ENCODE data around the gene NEXMIF. TPM values are rescaled to one million over a fixed set of nuclear protein-coding genes. Genes with fewer than 3 reads are reported as not detected.
"Not testable (repeated sequence)": the region's sequence is repeated elsewhere in the genome, so short reads cannot be mapped to it uniquely, and the experiment has no call there.

Gene NEXMIF
- polyA plus RNA-seq, 1 donor (not counting 4 experiments of a cell fraction or from before 2014, with no cell fraction given): under 0.01 TPM

DNA sequence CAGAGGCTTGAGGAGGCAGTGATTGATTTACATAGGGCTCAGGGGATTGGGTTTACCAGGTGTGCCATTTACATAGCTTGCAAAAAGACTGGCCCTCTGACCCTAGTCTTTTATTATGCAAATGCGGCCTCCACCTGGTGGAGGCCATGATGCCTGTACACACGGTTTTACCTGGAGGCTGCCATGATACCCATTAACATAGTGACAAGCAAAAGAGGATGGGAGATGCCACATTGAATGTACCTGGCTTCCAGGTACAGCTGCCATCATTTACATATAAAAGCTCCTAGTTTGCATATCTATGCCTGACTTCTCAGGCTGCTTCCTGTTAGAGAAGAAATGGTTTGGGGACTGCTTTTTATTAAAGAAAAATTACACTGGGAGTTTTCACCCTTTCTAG lies 72.0 kb downstream of the NEXMIF start:
- no peak overlapping the region for H3K9ac ChIP-seq (ENCODE audit: control insufficient read depth, extremely low read depth, insufficient read depth, low read length)
- no peaks in the 10 kb centered on the region for H4K20me1 ChIP-seq (ENCODE audit: control insufficient read depth, extremely low read depth, insufficient read depth, low read length)
- H3K27me3 ChIP-seq (ENCODE audit: control insufficient read depth, extremely low read depth, insufficient read depth, low read length): no peaks in the 10 kb centered on the region
- peaks cover 1% of the 10 kb centered on the region for H3K9me3 ChIP-seq (ENCODE audit: control insufficient read depth, low read depth, low read length)
- H3K79me2 ChIP-seq (ENCODE audit: control insufficient read depth, insufficient read depth, low read length): no peaks in the 10 kb centered on the region
- dilution Hi-C loops (cut with MboI; ENCODE audit: extremely low pct_ligation_motif_present, low sequenced_read_pairs): no loop called here
- no peak for DNase-seq (ENCODE audit: low read depth, low spot score)
- H3K4me3 ChIP-seq (ENCODE audit: control insufficient read depth in 2 of 3, extremely low read depth in 1 of 3, insufficient read depth in 2 of 3, low read depth in 1 of 3, low read length in 3 of 3): no peak overlapping the region
- H3K27ac ChIP-seq (ENCODE audit: control insufficient read depth, insufficient read depth, low read length): no peak overlapping the region
- TF ChIP-seq EZH2 (IDR thresholded peaks at IDR 0.05; ENCODE audit: low read length) (no peak), CTCF (optimal IDR thresholded peaks at IDR 0.05 in 1 of 3, IDR thresholded peaks at IDR 0.05 in 1 of 3, conservative IDR thresholded peaks at IDR 0.05 in 1 of 3; ENCODE audit: extremely low read depth in 1 of 3, insufficient read depth in 2 of 3, low read length in 3 of 3) (no peak)
- H2AFZ ChIP-seq (ENCODE audit: control insufficient read depth, low read length): no peak overlapping the region
- no peaks in the 10 kb centered on the region for H3K9me1 ChIP-seq (ENCODE audit: control insufficient read depth, extremely low read depth, insufficient read depth, low read length)
- no peak for FAIRE-seq
- H3K4me2 ChIP-seq (ENCODE audit: control insufficient read depth, extremely low read depth, insufficient read depth, low read depth, low read length): no peak overlapping the region
- H3K36me3 ChIP-seq (ENCODE audit: control insufficient read depth in 2 of 2, extremely low read depth in 1 of 2, insufficient read depth in 2 of 2, low read length in 2 of 2): no peaks in the 10 kb centered on the region
- no peaks in the 10 kb centered on the region for H3K4me1 ChIP-seq (ENCODE audit: control insufficient read depth, extremely low read depth, insufficient read depth, low read length)

GRCh38 chrX:74835566-74835965 lies 89.7 kb downstream of the NEXMIF start:
- H3K27me3 ChIP-seq (ENCODE audit: control insufficient read depth, extremely low read depth, insufficient read depth, low read length): no peaks in the 10 kb centered on the region

DNA sequence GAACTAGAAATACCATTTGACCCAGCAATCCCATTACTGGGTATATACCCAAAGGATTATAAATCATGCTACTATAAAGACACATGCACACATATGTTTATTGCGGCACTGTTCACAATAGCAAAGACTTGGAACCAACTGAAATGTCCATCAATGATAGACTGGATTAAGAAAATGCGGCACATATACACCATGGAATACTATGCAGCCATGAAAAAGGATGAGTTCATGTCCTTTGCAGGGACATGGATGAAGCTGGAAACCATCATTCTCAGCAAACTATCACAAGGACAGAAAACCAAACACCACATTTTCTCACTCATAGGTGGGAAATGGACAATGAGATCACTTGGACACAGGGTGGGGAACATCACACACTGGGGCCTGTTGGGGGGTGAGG lies 105.5 kb downstream of the NEXMIF start:
- H3K36me3 ChIP-seq (ENCODE audit: control insufficient read depth in 2 of 2, extremely low read depth in 1 of 2, insufficient read depth in 2 of 2, low read length in 2 of 2); H3K79me2 ChIP-seq (ENCODE audit: control insufficient read depth, insufficient read depth, low read length); H3K27me3 ChIP-seq (ENCODE audit: control insufficient read depth, extremely low read depth, insufficient read depth, low read length); H4K20me1 ChIP-seq (ENCODE audit: control insufficient read depth, extremely low read depth, insufficient read depth, low read length); H3K4me3 ChIP-seq (ENCODE audit: control insufficient read depth in 2 of 3, extremely low read depth in 1 of 3, insufficient read depth in 2 of 3, low read depth in 1 of 3, low read length in 3 of 3); H2AFZ ChIP-seq (ENCODE audit: control insufficient read depth, low read length); dilution Hi-C loops (cut with MboI; ENCODE audit: extremely low pct_ligation_motif_present, low sequenced_read_pairs); H3K27ac ChIP-seq (ENCODE audit: control insufficient read depth, insufficient read depth, low read length); H3K9me1 ChIP-seq (ENCODE audit: control insufficient read depth, extremely low read depth, insufficient read depth, low read length); FAIRE-seq; H3K4me2 ChIP-seq (ENCODE audit: control insufficient read depth, extremely low read depth, insufficient read depth, low read depth, low read length); DNase-seq (ENCODE audit: low read depth, low spot score); H3K9ac ChIP-seq (ENCODE audit: control insufficient read depth, extremely low read depth, insufficient read depth, low read length); H3K4me1 ChIP-seq (ENCODE audit: control insufficient read depth, extremely low read depth, insufficient read depth, low read length); H3K9me3 ChIP-seq (ENCODE audit: control insufficient read depth, low read depth, low read length): not testable (repeated sequence)

More at GRCh38 chrX:74835566-74835965, 89.7 kb downstream of the NEXMIF start:
- no peak overlapping the region for H3K9ac ChIP-seq (ENCODE audit: control insufficient read depth, extremely low read depth, insufficient read depth, low read length)
- H3K9me1 ChIP-seq (ENCODE audit: control insufficient read depth, extremely low read depth, insufficient read depth, low read length): no peaks in the 10 kb centered on the region
- H3K4me1 ChIP-seq (ENCODE audit: control insufficient read depth, extremely low read depth, insufficient read depth, low read length): no peaks in the 10 kb centered on the region
- H3K9me3 ChIP-seq (ENCODE audit: control insufficient read depth, low read depth, low read length): no peaks in the 10 kb centered on the region
- FAIRE-seq: no peak
- H3K27ac ChIP-seq (ENCODE audit: control insufficient read depth, insufficient read depth, low read length): no peak overlapping the region
- no peaks in the 10 kb centered on the region for H4K20me1 ChIP-seq (ENCODE audit: control insufficient read depth, extremely low read depth, insufficient read depth, low read length)
- no peak overlapping the region for H3K4me3 ChIP-seq (ENCODE audit: control insufficient read depth in 2 of 3, extremely low read depth in 1 of 3, insufficient read depth in 2 of 3, low read depth in 1 of 3, low read length in 3 of 3)
- no peaks in the 10 kb centered on the region for H3K79me2 ChIP-seq (ENCODE audit: control insufficient read depth, insufficient read depth, low read length)
- TF ChIP-seq EZH2 (IDR thresholded peaks at IDR 0.05; ENCODE audit: low read length) (no peak), CTCF (optimal IDR thresholded peaks at IDR 0.05 in 1 of 3, IDR thresholded peaks at IDR 0.05 in 1 of 3, conservative IDR thresholded peaks at IDR 0.05 in 1 of 3; ENCODE audit: extremely low read depth in 1 of 3, insufficient read depth in 2 of 3, low read length in 3 of 3) (no peak)
- no peak overlapping the region for H2AFZ ChIP-seq (ENCODE audit: control insufficient read depth, low read length)
- H3K36me3 ChIP-seq (ENCODE audit: control insufficient read depth in 2 of 2, extremely low read depth in 1 of 2, insufficient read depth in 2 of 2, low read length in 2 of 2): no peaks in the 10 kb centered on the region
- dilution Hi-C loops (cut with MboI; ENCODE audit: extremely low pct_ligation_motif_present, low sequenced_read_pairs): no loop called here
- H3K4me2 ChIP-seq (ENCODE audit: control insufficient read depth, extremely low read depth, insufficient read depth, low read depth, low read length): no peak overlapping the region
- DNase-seq (ENCODE audit: low read depth, low spot score): no peak
